ENCODE data around the gene SLC5A5.
A peak's percentile ranks its signal among the peaks of the same experiment; 100 is the strongest.

The SLC5A5 gene

DNA sequence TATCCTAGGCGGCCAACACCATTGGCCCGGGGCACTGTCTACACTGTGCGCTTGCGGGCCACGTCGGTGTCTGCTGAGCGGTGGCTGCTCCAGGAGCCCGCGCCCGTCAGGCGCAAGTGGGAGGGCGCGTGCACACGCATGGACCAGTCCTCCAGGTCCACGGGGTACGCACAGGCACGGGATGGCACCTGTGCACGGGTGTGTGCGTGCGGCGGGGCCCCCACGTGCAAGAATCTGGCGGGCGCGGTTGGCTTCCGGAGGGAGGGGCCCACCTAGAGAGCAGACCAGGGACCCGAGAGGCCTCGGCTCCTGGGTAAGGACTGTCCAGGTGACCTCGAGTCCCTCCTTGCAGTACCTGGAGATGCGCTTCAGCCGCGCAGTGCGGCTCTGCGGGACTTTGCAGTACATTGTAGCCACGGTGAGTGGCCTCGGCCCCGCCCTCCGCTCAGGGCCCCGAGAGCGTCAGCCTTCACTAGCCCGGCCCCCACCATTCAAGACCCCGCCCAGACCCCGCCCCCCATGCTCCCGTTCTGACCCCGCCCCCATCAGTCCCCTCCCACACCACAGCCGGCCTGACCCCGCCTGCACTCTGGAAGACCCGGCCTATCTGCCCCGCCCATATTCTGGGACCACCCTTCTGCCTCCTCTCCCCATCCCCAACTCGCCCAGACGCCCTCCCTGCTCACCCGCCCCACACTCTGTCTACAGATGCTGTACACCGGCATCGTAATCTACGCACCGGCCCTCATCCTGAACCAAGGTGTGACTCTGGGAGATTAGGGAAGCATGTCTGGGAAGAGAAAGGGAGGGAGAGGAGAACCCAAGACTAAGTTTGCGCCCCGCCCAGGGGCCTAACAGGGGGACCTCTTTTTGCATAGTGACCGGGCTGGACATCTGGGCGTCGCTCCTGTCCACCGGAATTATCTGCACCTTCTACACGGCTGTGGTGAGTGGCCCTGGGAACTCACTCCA, 2.3 kb downstream of the SLC5A5 start:
- TF ChIP-seq MYC (IDR thresholded peaks at IDR 0.05; ENCODE audit: low read depth, low read length) = no peak
- TF ChIP-seq, protein P1, sequence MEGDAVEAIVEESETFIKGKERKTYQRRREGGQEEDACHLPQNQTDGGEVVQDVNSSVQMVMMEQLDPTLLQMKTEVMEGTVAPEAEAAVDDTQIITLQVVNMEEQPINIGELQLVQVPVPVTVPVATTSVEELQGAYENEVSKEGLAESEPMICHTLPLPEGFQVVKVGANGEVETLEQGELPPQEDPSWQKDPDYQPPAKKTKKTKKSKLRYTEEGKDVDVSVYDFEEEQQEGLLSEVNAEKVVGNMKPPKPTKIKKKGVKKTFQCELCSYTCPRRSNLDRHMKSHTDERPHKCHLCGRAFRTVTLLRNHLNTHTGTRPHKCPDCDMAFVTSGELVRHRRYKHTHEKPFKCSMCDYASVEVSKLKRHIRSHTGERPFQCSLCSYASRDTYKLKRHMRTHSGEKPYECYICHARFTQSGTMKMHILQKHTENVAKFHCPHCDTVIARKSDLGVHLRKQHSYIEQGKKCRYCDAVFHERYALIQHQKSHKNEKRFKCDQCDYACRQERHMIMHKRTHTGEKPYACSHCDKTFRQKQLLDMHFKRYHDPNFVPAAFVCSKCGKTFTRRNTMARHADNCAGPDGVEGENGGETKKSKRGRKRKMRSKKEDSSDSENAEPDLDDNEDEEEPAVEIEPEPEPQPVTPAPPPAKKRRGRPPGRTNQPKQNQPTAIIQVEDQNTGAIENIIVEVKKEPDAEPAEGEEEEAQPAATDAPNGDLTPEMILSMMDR (IDR thresholded peaks at IDR 0.05; ENCODE audit: low read depth, low read length) = no peak
- TF ChIP-seq, protein P2, sequence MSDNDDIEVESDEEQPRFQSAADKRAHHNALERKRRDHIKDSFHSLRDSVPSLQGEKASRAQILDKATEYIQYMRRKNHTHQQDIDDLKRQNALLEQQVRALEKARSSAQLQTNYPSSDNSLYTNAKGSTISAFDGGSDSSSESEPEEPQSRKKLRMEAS (IDR thresholded peaks at IDR 0.05; ENCODE audit: low read depth, low read length) = no peak
- no peak for TF ChIP-seq POLR2A (IDR thresholded peaks at IDR 0.05; ENCODE audit: extremely low read depth, insufficient read length)
- peak; percentile 39 for DNase-seq (ENCODE audit: low read depth)
- no peak overlapping the region for H3K4me3 ChIP-seq (ENCODE audit: low read depth, low read length)

DNA sequence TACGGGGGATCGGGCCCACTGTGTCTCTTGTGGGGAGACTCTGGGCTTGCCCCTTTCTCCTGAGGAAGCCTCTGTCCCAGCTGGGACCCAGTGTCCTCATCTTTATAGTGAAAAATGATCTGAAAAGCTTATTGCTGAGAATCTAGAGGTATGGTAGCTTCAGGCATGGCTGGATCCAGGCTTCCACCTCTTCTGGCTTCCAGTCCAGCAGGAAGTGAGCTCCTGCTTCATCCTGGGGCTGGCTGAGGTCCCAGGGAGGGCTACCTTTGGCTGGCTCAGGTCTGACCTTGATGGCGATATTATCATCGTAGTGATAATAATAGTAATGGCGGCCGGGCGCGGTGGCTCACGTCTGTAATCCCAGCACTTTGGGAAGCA, 3.0 kb downstream of the SLC5A5 start:
- TF ChIP-seq, protein P1 (IDR thresholded peaks at IDR 0.05; ENCODE audit: low read depth, low read length) = no peak
- TF ChIP-seq, protein P2 (IDR thresholded peaks at IDR 0.05; ENCODE audit: low read depth, low read length) = no peak
- TF ChIP-seq POLR2A (IDR thresholded peaks at IDR 0.05; ENCODE audit: extremely low read depth, insufficient read length) (no peak), MYC (IDR thresholded peaks at IDR 0.05; ENCODE audit: low read depth, low read length) (no peak)
- H3K4me3 ChIP-seq (ENCODE audit: low read depth, low read length) = no peak overlapping the region
- no peak for DNase-seq (ENCODE audit: low read depth)

DNA sequence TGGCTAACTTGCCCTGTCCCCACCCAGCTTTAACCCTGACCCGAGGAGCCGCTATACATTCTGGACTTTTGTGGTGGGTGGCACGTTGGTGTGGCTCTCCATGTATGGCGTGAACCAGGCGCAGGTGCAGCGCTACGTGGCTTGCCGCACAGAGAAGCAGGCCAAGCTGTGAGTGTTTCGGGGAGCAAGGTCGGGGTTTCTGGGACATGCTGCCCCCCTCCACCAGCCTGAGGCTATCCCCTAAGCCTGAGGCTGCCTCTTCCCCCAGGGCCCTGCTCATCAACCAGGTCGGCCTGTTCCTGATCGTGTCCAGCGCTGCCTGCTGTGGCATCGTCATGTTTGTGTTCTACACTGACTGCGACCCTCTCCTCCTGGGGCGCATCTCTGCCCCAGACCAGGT, 6.0 kb downstream of the SLC5A5 start:
- TF ChIP-seq POLR2A (IDR thresholded peaks at IDR 0.05; ENCODE audit: extremely low read depth, insufficient read length) (no peak), MYC (IDR thresholded peaks at IDR 0.05; ENCODE audit: low read depth, low read length) (no peak)
- TF ChIP-seq, protein P1 (IDR thresholded peaks at IDR 0.05; ENCODE audit: low read depth, low read length) = no peak
- TF ChIP-seq, protein P2 (IDR thresholded peaks at IDR 0.05; ENCODE audit: low read depth, low read length) = no peak
- no peak overlapping the region for H3K4me3 ChIP-seq (ENCODE audit: low read depth, low read length)
- DNase-seq (ENCODE audit: low read depth) = no peak

DNA sequence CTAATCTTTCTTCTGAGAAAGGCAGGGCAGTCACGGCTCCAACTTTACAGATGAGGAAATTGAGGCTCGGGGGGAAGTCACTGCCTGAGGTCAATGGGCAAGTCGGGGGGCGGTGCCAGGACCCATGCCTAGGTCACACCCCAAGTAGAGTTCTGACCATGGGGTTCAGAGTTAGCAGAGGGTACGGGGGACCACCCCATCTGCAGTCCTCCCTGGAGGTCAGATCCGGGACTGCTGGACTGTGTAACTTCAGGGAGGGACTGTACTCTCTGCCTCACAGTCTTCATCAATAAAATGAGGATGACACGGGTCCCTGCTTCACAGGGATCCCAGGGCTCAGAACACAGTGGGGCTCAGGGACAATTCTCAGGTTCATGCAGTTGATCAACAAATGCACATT, 7.7 kb downstream of the SLC5A5 start:
- no peak for DNase-seq (ENCODE audit: low read depth)
- no peak for TF ChIP-seq MYC (IDR thresholded peaks at IDR 0.05; ENCODE audit: low read depth, low read length)
- no peak for TF ChIP-seq POLR2A (IDR thresholded peaks at IDR 0.05; ENCODE audit: extremely low read depth, insufficient read length)
- TF ChIP-seq, protein P2 (IDR thresholded peaks at IDR 0.05; ENCODE audit: low read depth, low read length) = no peak
- TF ChIP-seq, protein P1 (IDR thresholded peaks at IDR 0.05; ENCODE audit: low read depth, low read length) = no peak
- no peak overlapping the region for H3K4me3 ChIP-seq (ENCODE audit: low read depth, low read length)

DNA sequence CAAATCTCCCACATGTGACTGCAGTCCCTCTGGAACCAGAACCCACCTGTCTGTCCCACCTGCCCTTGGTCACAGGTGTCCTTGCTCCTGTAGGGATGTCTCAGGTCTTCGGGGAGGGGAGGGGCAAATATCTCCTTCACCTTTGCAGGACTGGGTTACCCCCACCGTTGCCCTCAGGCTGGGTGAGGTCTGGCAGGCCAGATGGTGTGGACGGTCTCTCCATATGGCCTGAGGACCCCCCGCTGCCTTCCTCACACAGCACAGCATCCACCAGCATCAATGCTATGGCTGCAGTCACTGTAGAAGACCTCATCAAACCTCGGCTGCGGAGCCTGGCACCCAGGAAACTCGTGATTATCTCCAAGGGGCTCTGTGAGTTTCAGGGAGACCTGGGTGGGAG, 10.0 kb downstream of the SLC5A5 start:
- DNase-seq (ENCODE audit: low read depth) = no peak
- H3K4me3 ChIP-seq (ENCODE audit: low read depth, low read length) = no peak overlapping the region
- TF ChIP-seq, protein P1 (IDR thresholded peaks at IDR 0.05; ENCODE audit: low read depth, low read length) = no peak
- TF ChIP-seq, protein P2 (IDR thresholded peaks at IDR 0.05; ENCODE audit: low read depth, low read length) = no peak
- TF ChIP-seq MYC (IDR thresholded peaks at IDR 0.05; ENCODE audit: low read depth, low read length) (no peak), POLR2A (IDR thresholded peaks at IDR 0.05; ENCODE audit: extremely low read depth, insufficient read length) (no peak)

Data from NB4 (cell line).